Cardiac fibroblast (primary cell): Measurements from ENCODE around the gene TBX15.

Source experiments
- DNase-seq, 2 donors: peaks; one replicate each; pipeline versions ENCODE4 v3.0.0 to v3.0.0-alpha.2; 2010; ENCODE audit warnings: low read depth in 2 of 2
- H3K4me3 ChIP-seq, 2 donors: replicated peaks in 1 of 2; 1 replicate in 1 of 2; 2 replicates in 1 of 2; pipeline ENCODE4 v1.5.1; 2011; ENCODE audit warnings: low read depth in 2 of 2, low read length in 2 of 2, mild to moderate bottlenecking in 2 of 2, moderate library complexity in 1 of 2
- CTCF ChIP-seq: IDR thresholded peaks from one replicate; pipeline ENCODE4 v1.5.1; 2011; ENCODE audit warnings: low read depth, mild to moderate bottlenecking, low read length, inconsistent platforms

TBX15 gene

GRCh38 chr1:118927427-118928187, 60.5 kb downstream of the TBX15 start:
- no peak for TF ChIP-seq CTCF
- no peak for DNase-seq
- no peak overlapping the region for H3K4me3 ChIP-seq

GRCh38 chr1:118926261-118926660, 61.9 kb downstream of the TBX15 start:
- no peak for TF ChIP-seq CTCF
- H3K4me3 ChIP-seq = no peak overlapping the region
- DNase-seq = no peak

- DNase-seq = no peak
- no peak for TF ChIP-seq CTCF
- H3K4me3 ChIP-seq = no peak overlapping the region
Measured at GRCh38 chr1:118925651-118926050, 62.5 kb downstream of the TBX15 start.

GRCh38 chr1:118923319-118923718, 64.8 kb downstream of the TBX15 start:
- DNase-seq = no peak
- H3K4me3 ChIP-seq = no peak overlapping the region
- TF ChIP-seq CTCF = no peak

GRCh38 chr1:118921994-118922393, 66.1 kb downstream of the TBX15 start:
- DNase-seq = no peak
- TF ChIP-seq CTCF = no peak
- no peak overlapping the region for H3K4me3 ChIP-seq

GRCh38 chr1:118920124-118920717, 67.9 kb downstream of the TBX15 start:
- no peak overlapping the region for H3K4me3 ChIP-seq
- TF ChIP-seq CTCF = no peak
- DNase-seq = peak in 1 of 2 donors; percentile 8

GRCh38 chr1:118918940-118919259, 69.2 kb downstream of the TBX15 start:
- H3K4me3 ChIP-seq = no peak overlapping the region
- no peak for DNase-seq
- no peak for TF ChIP-seq CTCF
